ENCODE measurements around the gene SMG1. TPM values are rescaled to one million over a fixed set of nuclear protein-coding genes. Genes with fewer than 3 reads are reported as not detected.
"Not testable (repeated sequence)": the region's sequence is repeated elsewhere in the genome, so short reads cannot be mapped to it uniquely, and the experiment has no call there.

SMG1 gene
- total RNA-seq, 2 donors from 2014 or later, result 69.2 to 142 TPM

GRCh38 chr16:18762713-18763112 lies 163.5 kb downstream of the SMG1 start:
- not testable (repeated sequence) for H3K9me3 ChIP-seq; H3K27me3 ChIP-seq (replicated peaks; ENCODE audit: insufficient read depth); H3K4me3 ChIP-seq; H3K27ac ChIP-seq; H3K36me3 ChIP-seq; H3K4me1 ChIP-seq (ENCODE audit: control insufficient read depth in 1 of 2, low read depth in 2 of 2); ATAC-seq (ENCODE audit: insufficient number of reproducible peaks, low FRiP score, low read depth); DNase-seq (ENCODE audit: low spot score)

GRCh38 chr16:18759598-18760520 lies 166.3 kb downstream of the SMG1 start:
- DNase-seq (ENCODE audit: low spot score); H3K9me3 ChIP-seq; H3K4me1 ChIP-seq (ENCODE audit: control insufficient read depth in 1 of 2, low read depth in 2 of 2); H3K36me3 ChIP-seq; H3K4me3 ChIP-seq; H3K27me3 ChIP-seq (replicated peaks; ENCODE audit: insufficient read depth); H3K27ac ChIP-seq: not testable (repeated sequence)
- peak; percentile 79 for ATAC-seq (ENCODE audit: insufficient number of reproducible peaks, low FRiP score, low read depth)
- TF ChIP-seq CTCF (IDR thresholded peaks at IDR 0.05), result peak; percentile 64

GRCh38 chr16:18757960-18758660 lies 168.1 kb downstream of the SMG1 start:
- H3K27ac ChIP-seq; H3K4me3 ChIP-seq; H3K36me3 ChIP-seq; H3K4me1 ChIP-seq (ENCODE audit: control insufficient read depth in 1 of 2, low read depth in 2 of 2); H3K27me3 ChIP-seq (replicated peaks; ENCODE audit: insufficient read depth); ATAC-seq (ENCODE audit: insufficient number of reproducible peaks, low FRiP score, low read depth); DNase-seq (ENCODE audit: low spot score); H3K9me3 ChIP-seq: not testable (repeated sequence)

- not testable (repeated sequence) for H3K36me3 ChIP-seq; ATAC-seq (ENCODE audit: insufficient number of reproducible peaks, low FRiP score, low read depth); DNase-seq (ENCODE audit: low spot score); H3K9me3 ChIP-seq; H3K27me3 ChIP-seq (replicated peaks; ENCODE audit: insufficient read depth); H3K4me3 ChIP-seq; H3K4me1 ChIP-seq (ENCODE audit: control insufficient read depth in 1 of 2, low read depth in 2 of 2); H3K27ac ChIP-seq
Observed at GRCh38 chr16:18756639-18757038, 169.6 kb downstream of the SMG1 start.

Other genes starting within 250 kb of the SMG1 start
- 100 to 1,000 TPM; 829 to 900 TPM for gene RPS15A, start 136.1 kb downstream of the SMG1 start, total RNA-seq
- 100 to 1,000 TPM; 105 to 128 TPM for gene ARL6IP1, start 124.9 kb downstream of the SMG1 start, total RNA-seq
- gene TMC7, start 57.5 kb upstream of the SMG1 start, total RNA-seq, result under 1 TPM; 0.49 to 0.81 TPM
- 10 to 100 TPM; 15.4 to 18.3 TPM for gene COQ7, start 141.2 kb upstream of the SMG1 start, total RNA-seq
- 100 to 1,000 TPM; 113 to 118 TPM for gene ITPRIPL2, start 187.6 kb upstream of the SMG1 start, total RNA-seq
- 1 to 10 TPM; 1.8 to 1.9 TPM for gene SYT17, start 241.8 kb upstream of the SMG1 start, total RNA-seq